ENCODE results near the gene B4GAT1.
A peak's percentile ranks its signal among the peaks of the same experiment; 100 is the strongest.

Gene B4GAT1

GRCh38 chr11:66314561-66315497 lies 32.6 kb downstream of the B4GAT1 start:
- in situ Hi-C loops (cut with HindIII; ENCODE audit: low sequenced_read_pairs): no loop called here
- peak overlapping the region; percentile 57 for H3K4me3 ChIP-seq (ENCODE audit: low read depth, low read length)
- DNase-seq (ENCODE audit: low read depth, low spot score): no peak
- TF ChIP-seq CTCF (IDR thresholded peaks at IDR 0.05; ENCODE audit: low read depth, low read length): no peak

- TF ChIP-seq CTCF (IDR thresholded peaks at IDR 0.05; ENCODE audit: low read depth, low read length): no peak
These were observed 33.3 kb downstream of the B4GAT1 start for GRCh38 chr11:66314186-66314501.

GRCh38 chr11:66313321-66314185 lies 33.9 kb downstream of the B4GAT1 start:
- no peak for DNase-seq (ENCODE audit: low read depth, low spot score)
- H3K4me3 ChIP-seq (ENCODE audit: low read depth, low read length): peak overlapping the region; percentile 57
- peak; percentile 42 for TF ChIP-seq CTCF (IDR thresholded peaks at IDR 0.05; ENCODE audit: low read depth, low read length)
- in situ Hi-C loops (cut with HindIII; ENCODE audit: low sequenced_read_pairs): no loop called here

More at GRCh38 chr11:66314186-66314501, 33.3 kb downstream of the B4GAT1 start:
- H3K4me3 ChIP-seq (ENCODE audit: low read depth, low read length): peak overlapping the region; percentile 57
- in situ Hi-C loops (cut with HindIII; ENCODE audit: low sequenced_read_pairs): no loop called here
- no peak for DNase-seq (ENCODE audit: low read depth, low spot score)

- in situ Hi-C loops (cut with HindIII; ENCODE audit: low sequenced_read_pairs): no loop called here
- TF ChIP-seq CTCF (IDR thresholded peaks at IDR 0.05; ENCODE audit: low read depth, low read length): no peak
- H3K4me3 ChIP-seq (ENCODE audit: low read depth, low read length): peak overlapping the region; percentile 57
- DNase-seq (ENCODE audit: low read depth, low spot score): peak; percentile 100
These were observed 34.7 kb downstream of the B4GAT1 start for GRCh38 chr11:66312549-66313320.

GRCh38 chr11:66311965-66312548 lies 35.4 kb downstream of the B4GAT1 start:
- TF ChIP-seq CTCF (IDR thresholded peaks at IDR 0.05; ENCODE audit: low read depth, low read length): no peak
- peak; percentile 97 for DNase-seq (ENCODE audit: low read depth, low spot score)
- in situ Hi-C loops (cut with HindIII; ENCODE audit: low sequenced_read_pairs): no loop called here
- peak overlapping the region; percentile 40 for H3K4me3 ChIP-seq (ENCODE audit: low read depth, low read length)

All from astrocyte of the spinal cord (primary cell).